Dedifferentiated amniotic fluid mesenchymal stem cell (primary cell): Measurements from ENCODE around the gene CYB5R3.
"Not testable (repeated sequence)": the region's sequence is repeated elsewhere in the genome, so short reads cannot be mapped to it uniquely, and the experiment has no call there.

Experiments
- DNase-seq: peaks from one replicate; pipeline ENCODE4 v3.0.0-alpha.2; 2016; ENCODE audit errors: extremely low spot score

The CYB5R3 gene

DNA sequence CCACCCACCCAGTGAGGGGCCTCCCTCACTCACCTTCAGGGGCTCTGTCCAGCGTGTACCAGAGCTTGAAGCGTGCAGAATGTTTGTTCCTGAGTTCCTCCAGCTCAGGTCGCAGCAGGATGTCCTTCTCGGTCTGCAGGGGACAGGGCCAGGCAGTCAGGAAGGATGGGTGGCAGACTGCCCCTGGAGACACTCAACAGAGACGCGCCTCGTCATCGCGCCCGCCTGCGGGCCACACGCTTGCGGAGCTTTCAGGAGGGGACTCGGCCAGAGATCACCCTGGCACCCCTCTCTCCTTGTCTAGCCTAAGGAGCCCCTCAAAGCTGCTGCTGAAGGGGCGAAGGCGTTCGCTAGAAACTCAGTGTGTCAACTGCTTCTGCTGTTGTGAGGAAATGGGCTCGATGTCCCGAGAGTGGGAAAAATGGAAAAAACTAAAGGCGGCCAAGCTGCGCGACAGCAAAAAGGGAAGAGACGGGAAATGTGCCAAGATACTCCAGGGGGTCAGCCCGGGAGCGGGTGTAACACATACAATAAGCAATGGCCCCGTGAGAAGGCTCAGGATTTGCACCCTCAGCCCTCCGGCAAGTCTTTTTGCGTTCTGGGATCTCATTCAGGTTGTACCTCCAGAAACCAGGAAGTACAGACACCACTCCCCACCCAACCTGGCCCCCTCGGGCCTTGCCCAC lies 25.3 kb downstream of the CYB5R3 start:
- DNase-seq = no peak

DNA sequence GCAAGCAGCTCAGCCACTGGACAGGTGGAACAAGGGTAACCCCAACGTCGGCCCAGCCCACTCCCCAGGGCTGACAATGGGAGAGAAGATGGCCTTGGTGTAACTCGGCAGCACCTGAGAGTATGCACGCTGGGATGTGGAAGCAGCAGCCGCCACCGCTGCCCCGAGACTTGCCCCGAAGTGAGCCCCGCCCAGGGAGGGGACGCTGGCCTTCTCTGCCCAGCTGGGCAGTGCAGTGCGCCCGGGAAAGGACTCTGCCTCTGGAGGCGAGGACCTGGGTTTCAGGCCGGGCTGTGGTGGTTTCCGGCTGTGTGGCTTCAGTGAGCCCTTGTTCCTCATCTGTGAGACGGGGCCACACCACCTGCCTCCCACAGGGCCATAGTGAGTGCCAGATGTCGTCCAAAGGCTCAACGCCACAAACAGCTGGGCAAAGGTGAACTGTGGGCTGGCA lies 25.9 kb downstream of the CYB5R3 start:
- DNase-seq = no peak

DNA sequence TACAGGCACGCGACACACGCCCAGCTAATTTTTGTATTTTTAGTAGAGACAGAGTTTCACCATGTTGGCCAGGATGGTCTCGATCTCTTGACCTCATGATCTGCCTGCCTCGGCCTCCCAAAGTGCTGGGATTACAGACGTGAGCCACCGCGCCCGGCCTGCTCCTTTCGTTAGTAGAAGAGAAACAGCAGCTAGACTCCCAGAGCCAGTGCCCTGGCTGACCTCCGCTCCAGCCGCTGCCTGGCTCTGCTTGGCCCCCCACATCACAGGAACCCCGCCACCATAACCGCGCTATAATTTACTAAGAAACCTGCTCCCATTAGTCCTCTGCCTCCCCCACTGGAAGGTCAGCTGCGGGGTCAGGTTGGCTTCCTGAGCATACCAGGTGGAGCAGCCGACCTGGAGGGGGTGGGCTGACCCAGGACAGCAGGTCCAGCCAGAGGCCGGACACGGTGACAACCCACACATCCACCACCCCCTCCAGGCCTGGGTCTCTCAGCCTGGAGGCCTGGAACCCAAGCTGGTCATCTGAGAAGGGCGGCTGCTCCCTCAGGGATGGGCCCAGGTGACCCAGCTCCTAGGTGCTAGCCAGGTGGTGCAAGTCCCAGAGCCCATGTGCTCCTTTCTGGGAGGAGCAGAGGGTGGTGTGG lies 27.0 kb downstream of the CYB5R3 start:
- no peak for DNase-seq

DNA sequence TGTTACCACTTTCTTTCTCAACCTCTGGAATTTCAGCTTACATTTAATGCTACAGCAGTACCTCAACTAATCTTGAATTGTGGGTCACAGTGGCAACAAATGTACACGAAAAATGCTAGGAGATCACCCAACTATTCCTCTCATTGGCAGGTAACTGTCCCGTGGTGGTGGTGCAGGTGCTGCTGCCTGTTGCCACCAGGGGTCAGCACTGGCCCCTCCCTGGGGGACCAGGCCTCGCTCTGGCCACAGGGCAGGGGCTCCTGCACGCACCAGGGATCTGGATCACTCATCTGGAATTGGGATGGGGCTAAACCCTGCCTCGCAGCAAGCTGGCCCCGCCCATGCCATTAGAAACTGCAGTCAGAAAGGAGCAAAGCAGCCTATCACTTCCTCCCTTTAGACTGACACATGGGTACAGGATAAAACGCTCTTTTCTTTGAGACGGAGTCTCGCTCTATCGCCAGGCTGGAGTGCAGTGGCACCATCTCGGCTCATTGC lies 27.6 kb downstream of the CYB5R3 start:
- peak; percentile 75 for DNase-seq

DNA sequence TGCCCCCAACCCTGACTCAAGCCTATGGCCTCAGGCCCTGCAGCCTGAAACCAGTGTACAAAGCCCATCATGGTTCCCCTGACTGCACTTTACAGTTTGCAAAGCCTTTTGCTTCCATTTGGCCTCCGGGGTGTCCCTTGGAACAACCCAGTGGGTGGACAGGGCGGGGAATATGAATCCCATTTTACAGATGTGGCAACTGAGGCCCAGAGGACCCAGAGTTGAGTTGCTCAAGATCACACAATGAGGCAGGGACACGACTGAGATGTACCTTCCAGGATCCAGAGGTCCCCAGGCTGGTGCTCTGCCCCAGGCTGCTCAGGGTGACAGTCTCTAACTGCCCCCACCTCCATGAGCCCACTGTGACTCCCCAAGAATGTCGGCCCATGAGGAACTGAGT lies 29.1 kb downstream of the CYB5R3 start:
- no peak for DNase-seq

DNA sequence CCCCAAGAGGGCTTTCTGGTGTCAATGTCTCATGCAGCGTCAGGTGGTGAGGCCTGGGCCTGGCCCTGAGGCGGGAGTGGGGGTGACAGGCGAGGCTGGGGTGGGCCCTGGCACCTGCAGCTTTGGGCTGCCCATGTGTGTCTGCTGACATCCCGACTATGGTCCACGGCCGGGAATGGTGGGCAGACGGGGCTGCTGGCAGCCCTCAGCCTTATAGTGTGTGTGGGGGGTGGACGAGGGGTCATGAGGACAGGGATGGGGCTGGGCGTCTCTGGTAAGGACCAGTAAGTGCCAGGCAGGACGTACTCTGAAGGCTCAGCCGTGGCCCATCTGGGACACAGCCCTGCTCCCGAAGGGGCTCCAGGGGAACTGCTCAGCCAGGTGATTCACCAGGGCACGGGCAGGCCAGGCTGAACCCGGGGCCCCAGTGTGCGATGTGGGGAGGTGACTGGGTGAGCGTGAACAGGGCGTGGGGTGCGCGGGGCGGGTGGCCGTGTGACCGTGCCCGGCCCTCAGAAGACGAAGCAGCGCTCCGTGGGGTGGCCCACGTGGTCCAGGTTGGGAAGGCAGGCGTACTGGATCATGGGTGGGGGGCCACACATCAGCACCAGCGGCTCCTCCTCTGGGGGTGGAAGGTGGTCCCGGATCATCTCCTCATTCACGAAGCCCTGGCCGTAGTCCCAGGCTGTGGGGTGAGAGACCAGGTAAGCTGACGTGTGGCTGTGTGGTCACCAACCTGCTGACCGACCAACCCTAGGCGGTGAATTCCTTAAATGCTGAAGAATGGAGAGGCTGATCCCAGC lies 29.7 kb downstream of the CYB5R3 start:
- DNase-seq = no peak

DNA sequence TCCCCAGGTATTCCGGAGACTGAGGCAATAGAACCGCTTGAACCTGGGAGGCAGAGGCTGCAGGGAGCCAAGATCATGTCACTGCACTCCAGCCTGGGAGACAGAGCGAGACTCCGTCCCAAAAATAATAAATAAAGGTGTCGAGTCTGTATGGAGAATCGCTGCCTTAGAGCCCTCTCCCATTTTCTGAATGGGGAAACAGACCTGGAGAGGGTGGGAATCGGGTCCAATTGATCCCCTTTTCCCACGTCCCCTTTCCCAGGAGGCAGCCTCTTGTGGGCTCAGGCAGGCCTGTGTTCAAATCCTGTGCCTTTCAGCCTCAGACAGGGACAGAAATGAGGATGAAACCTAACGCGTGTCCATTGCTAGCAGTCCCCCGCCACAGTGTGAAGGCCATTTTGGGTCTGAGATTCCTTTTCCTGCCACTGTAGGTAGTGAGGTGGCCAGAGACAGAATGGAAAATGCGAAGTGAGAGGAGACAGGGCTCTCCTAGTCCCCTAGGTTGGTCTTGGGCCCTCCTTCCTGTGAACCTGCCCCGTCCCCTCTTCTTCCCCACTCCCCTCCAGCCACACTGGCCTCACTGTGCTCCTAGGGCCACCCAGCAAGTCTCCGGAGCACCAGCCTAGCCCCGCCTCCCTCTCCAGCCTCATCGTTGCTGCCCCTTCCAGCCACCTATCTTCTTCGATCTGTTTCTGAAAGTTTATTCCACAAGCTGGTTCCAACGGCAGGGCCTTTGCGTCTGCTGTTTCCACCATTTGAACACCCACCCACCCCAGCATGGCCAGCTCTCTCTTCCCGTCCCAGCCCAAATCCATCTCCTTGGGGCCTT lies 31.8 kb downstream of the CYB5R3 start:
- DNase-seq = no peak

DNA sequence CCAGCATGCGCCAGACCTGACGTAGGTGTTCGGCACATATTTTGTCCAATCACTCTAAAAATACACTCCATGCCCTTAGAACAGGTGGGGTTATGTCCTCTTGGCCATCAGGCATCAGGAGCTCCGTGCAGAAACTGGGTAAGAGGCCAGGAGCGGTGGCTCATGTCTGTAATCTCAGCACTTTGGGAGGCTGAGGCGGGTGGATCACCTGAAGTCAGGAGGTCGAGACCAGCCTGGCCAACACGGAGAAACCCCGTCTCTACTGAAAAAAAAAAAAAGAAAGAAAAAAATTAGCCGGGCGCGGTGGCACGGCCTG lies 33.4 kb downstream of the CYB5R3 start:
- not testable (repeated sequence) for DNase-seq

DNA sequence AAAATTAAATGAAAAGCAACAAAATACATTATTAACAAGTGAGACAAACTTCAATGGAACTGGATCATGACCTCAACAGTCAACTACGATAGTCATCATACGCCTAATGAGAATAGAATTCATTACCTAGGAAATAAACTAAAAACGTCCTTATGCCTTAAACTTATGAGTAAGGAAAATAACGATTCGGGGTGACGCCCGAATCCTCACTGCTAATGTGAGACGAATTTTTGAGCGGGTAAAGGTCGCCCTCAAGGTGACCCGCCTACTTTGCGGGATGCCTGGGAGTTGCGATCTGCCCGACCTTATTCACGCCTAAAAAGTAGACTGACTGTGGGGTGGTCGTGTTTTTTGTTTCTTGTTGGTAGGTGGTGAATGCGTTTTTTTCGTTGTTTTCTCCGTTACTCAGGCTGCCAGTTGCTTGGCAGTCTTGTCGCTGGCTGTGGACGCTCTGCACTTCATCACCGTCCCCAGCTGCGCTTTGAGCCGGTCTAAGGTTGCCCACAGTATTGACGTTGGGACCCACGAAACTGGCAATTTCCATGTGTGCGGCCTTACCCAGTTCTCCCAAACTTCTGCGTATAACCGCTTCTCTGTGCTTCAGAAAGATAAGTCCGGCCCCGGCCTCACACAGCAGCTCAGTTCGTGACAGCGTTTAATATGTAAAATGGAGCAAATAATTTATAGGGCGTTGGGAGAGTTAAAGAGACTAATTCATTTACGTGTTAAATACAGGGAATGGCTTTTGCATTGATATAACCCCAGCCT lies 33.9 kb downstream of the CYB5R3 start:
- DNase-seq = peak; percentile 90

DNA sequence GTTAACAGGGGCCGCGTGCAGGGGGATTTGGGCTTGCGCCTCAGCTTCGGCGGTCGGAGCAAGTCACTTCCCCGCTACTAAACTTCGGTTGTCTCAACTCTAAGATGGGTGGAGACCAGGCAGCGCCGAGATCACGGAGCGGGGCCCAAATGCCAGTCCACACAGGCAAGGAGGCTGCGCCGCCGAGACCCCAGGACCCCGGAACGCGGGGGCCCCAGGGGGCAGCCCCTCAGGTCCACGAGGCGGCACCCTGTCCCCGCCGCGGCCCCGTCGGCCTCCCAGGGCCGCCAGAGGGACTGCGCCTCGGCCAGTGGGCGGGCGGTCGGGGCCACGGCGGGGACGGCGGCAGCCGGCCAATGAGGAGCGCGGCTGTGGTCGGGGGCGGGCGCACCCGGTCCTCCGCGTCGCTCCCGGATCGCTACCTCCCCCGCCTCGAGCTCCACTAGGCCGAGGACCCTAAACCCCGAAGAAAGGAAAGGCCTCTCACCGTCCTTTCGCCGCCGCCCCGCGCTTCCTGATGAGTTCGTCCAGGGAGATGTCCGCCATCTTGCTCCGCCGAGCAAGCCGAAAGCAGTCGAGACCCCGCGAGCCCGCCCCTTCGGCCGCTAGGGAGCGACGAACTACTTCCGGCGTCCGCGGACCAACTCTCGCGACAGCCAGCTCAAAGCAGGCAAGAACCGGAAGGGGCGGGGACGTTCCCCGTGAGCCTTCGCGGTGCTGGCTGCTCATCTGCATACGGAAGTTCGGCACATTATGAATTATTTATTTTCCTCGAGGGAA lies 34.7 kb downstream of the CYB5R3 start, which contains the start of gene POLDIP3:
Gene POLDIP3 (minus strand): TSS at position 572 of the 780 bp plus-strand sequence. CDS start 26 bp downstream, at position 546.
- DNase-seq = peak; percentile 98

DNA sequence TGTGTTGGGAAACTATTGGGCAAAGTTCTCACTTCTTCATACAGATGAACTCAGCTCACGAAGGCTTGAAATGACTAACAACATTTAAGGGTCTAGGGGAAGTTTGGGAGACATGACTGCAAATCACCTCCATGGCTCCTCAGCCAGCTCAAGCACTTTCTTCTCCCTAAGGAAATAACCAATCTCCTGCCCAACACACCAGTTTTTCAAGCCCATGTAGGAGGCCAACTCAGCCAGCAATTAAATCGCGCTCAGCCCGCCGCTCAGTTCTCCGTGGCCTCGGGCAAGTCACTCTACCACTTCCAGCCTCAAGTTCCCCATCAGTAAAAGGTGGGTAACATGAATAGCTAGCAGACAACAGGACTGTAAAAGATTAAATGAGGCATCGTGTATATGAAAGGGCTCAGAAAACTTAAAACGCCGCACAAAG lies 35.3 kb downstream of the CYB5R3 start:
- peak; percentile 21 for DNase-seq

DNA sequence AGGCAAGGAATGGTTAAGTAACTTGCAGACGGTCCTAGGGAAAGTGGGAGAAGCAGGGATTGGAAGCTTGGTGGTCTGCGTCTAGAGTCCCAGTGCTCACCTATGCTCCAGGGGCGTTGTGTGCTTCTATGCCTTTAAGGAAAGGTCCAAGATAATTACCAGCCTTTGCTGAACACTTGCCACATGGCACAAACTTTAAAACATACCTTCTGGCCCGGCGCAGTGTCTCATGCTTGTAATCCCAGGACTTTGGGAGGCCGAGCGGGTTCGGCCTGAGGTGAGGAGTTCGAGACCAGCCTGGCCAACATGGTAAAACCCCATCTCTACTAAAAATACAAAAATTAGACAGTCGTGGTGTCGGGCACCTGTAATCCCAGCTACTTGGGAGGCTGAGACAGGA lies 36.9 kb downstream of the CYB5R3 start:
- DNase-seq = no peak

DNA sequence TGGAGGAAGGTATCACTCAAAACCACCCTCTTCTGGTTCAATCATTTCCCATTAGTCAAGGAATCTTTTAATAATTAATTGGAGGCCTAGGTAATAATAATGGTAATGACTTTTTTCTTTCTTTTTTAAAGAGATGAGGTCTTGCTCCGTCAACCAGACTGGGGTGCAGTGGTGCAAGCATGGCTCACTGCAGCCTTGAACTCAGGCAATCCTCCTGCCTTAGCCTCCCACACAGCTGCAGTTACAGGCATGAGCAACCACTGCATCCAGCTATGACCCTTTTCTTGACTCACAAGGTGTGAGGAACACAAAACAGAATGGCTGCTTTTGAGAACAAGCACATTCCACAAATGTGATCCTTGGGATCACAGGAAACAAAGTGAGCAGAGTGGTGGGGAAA lies 38.1 kb downstream of the CYB5R3 start:
- no peak for DNase-seq

DNA sequence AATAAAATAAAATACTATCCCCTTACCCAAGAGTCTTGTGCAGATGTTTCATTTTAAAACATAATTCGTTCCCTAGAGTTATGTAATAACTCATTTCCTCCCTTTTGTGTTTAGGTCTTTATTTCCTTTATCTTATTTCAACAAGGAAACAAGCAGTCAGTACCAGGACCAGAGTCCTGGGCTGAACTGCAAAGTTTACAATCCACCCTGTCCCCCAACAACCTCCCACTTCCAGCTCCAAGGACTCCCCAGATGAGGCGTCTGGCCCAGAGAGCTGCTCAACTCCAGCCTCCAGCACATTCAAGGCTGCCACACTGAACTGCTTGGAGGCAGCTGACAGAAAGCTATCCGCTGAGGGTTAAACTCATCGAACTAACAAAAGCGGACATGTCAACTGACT lies 39.0 kb downstream of the CYB5R3 start:
- no peak for DNase-seq

DNA sequence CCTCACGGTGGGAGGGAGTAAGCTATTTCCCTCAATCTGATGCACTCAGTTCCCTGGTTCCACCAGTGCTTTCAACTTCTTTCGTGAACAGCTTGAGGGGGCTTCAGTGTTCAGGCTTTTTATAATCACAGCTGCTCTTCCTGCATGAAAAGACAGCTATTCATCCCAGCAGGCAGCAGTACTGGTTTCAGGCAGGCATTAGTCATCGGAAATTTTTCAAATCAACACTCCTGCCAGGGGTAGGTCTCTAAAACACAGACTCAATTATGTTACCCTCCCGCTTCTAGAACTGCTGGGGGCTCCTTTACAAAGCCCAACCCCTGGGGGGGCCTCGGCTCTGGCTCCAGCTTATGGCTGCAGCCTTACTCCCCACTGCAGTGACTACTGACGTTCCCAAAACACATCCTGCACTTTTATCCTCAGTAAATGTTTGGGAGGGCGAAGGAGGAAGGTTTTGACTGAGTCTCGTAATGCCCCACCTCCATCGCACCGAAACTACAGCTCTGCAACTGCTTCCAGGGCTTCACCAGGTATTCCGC lies 40.3 kb downstream of the CYB5R3 start:
- DNase-seq = peak; percentile 35

DNA sequence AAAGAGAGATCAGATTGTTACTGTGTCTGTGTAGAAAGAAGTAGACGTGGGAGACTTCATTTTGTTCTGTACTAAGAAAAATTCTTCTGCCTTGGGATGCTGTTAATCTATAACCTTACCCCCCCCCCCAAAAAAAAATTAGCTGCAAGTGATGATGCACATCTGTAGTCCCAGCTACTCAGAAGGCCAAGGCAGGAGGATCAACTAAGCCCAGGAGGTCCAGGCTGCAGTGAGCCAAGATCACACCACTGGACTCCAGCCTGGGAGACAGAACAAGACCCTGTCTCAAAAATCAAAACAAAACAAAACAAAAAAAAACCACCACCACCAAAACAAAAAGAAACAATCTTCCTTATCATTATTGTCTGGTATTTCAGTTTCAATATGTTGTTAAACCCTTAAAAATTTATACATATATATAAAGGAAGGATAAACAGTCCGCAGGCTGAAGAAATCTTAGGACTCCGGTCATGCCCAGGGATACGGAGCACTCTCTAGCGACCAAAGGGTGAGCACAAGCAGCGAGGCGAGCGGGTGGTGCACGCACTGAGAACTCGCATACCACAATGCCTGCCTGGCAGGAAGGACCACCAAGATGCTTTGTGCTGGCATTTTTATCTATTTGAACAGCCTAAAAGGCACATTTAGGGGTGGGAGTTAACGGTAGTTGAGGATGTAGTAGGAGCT lies 40.9 kb downstream of the CYB5R3 start:
- no peak for DNase-seq

DNA sequence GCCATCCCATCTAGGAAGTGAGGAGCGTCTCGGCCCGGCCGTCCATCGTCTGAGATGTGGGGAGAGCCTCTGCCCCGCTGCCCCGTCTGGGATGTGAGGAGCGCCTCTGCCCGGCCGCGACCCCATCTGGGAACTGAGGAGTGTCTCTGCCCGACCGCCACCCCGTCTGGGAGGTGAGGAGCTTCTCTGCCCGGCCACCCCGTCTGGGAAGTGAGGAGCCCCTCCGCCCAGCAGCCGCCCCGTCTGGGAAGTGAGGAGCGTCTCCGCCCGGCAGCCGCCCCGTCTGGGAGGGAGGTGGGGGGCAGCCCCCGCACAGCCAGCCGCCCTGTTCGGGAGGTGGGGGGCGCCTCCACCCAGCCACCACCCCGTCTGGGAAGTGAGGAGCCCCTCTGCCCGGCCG lies 41.6 kb downstream of the CYB5R3 start:
- not testable (repeated sequence) for DNase-seq

DNA sequence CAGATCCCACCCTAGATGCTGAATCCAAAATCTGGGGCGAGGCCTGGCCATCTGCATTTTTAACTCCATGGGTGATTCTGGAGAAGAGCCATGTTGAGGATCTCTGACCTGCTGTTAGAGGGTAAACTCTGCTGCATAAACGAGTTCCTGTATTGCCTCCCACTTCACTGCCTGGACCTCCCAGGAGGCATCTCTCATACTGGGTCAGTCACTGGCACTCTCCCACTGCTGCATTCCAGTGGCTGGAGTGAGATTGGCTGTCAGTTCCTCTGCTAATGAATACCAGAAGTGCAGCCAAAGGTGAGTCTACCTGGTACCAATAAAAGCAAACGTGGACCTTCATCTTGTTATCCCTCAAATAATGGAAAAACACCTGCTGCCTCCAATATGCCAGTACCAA lies 44.8 kb downstream of the CYB5R3 start:
- no peak for DNase-seq

DNA sequence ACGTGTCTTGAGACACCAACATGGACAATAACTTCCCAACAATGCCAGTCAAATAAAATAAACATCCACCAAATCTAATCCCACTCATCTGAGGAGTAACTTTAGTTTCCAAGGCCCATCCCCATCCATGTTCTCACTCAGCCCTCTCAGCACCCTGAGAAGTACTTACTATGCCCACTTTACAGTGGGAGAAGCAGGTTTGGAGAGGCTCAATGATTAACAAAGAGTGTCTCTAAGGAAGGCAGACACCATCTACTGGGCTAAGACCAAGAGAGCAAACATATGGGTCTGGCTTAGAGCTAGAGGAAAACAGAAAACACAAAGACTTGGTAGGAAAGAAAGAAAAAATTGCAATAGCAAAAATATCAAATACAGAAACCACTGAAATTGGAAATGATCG lies 45.8 kb downstream of the CYB5R3 start:
- DNase-seq = no peak
